Naive B cell (primary cell): ENCODE data around the gene TUBG1. TPM values are rescaled to one million over a fixed set of nuclear protein-coding genes. Genes with fewer than 3 reads are reported as not detected.

Experiments used
- ATAC-seq, 2 donors: fragments of 150-1000 bp; cut with Tn5 transposase; 2 replicates each; pipeline ENCODE4 v1.10.0; 2021; ENCODE audit warnings: low read depth in 2 of 2, mild to moderate bottlenecking in 2 of 2, moderate library complexity in 2 of 2
- DNase-seq: peaks from one replicate; pipeline ENCODE4 v3.0.0; 2022
- H3K27ac Mint-ChIP-seq, 6 donors: one replicate each; pipeline ENCODE4 v1.8.0; 2020 to 2022; ENCODE audit warnings: mild to moderate bottlenecking in 6 of 6, mixed read lengths in 6 of 6, moderate library complexity in 5 of 6, inconsistent platforms in 2 of 6
- H3K27me3 Mint-ChIP-seq, 3 donors: one replicate each; pipeline ENCODE4 v1.8.0; 2021 to 2022; ENCODE audit warnings: mixed read lengths in 3 of 3, mild to moderate bottlenecking in 1 of 3
- H3K36me3 Mint-ChIP-seq, 2 donors: one replicate each; pipeline ENCODE4 v1.8.0; 2020 to 2022; ENCODE audit warnings: mixed read lengths in 2 of 2, inconsistent platforms in 1 of 2, mild to moderate bottlenecking in 1 of 2
- H3K4me1 Mint-ChIP-seq, 3 donors: one replicate each; pipeline ENCODE4 v1.8.0; 2020 to 2022; ENCODE audit warnings: mixed read lengths in 3 of 3, inconsistent platforms in 1 of 3, mild to moderate bottlenecking in 1 of 3, moderate library complexity in 1 of 3
- H3K4me3 Mint-ChIP-seq, 8 donors: one replicate each; pipeline ENCODE4 v1.8.0; 2020 to 2022; ENCODE audit warnings: mild to moderate bottlenecking in 8 of 8, mixed read lengths in 8 of 8, moderate library complexity in 8 of 8, inconsistent platforms in 2 of 8
- H3K9me3 Mint-ChIP-seq, 7 donors: one replicate each; pipeline ENCODE4 v1.8.0; 2020 to 2022; ENCODE audit warnings: mixed read lengths in 7 of 7, mild to moderate bottlenecking in 5 of 7, inconsistent platforms in 2 of 7, moderate library complexity in 1 of 7
- polyA plus RNA-seq, 6 donors: library from polyadenylated mRNA; unstranded; fragments of 300-500 nt; fragmentation: Illumina TruSeq; gene quantifications; one replicate each; pipeline ENCODE4 v1.2.3, GENCODE V29; 2021; ENCODE audit warnings: low read depth in 6 of 6

The TUBG1 gene
- 10 to 100 TPM in 1 of 6 donors, 1 to 10 TPM in 4, not detected in 1; 4.2 to 10.2 (median 6.8) TPM for polyA plus RNA-seq

- H3K4me3 Mint-ChIP-seq = peak within 1 kb of the TSS; percentile 97 to 100 (median 100)
- ATAC-seq (peak; percentile 86 to 90), DNase-seq (peak; percentile 99)
- H3K4me1 Mint-ChIP-seq = peaks cover 30 to 51% (median 40%) of the 10 kb centered on the region in 3 donors
- peaks cover 0 to 14% of the 10 kb centered on the region in 2 donors for H3K36me3 Mint-ChIP-seq
- H3K9me3 Mint-ChIP-seq = no peaks in the 10 kb centered on the region
- H3K27ac Mint-ChIP-seq = peak within 1 kb of the TSS; percentile 96 to 99 (median 98)
- no peaks in the 10 kb centered on the region for H3K27me3 Mint-ChIP-seq
Measured at GRCh38 chr17:42609182-42609813, at the start of gene TUBG1, which contains the start of gene RETREG3. Gene TUBG1, plus strand, starts transcription at chr17:42609683. Its CDS starts 55 bp downstream, at chr17:42609738. Gene RETREG3, minus strand, starts transcription at chr17:42609374. Its CDS starts 50 bp downstream, at chr17:42609324.

GRCh38 chr17:42560246-42560645 lies 49.2 kb upstream of the TUBG1 start:
- H3K27ac Mint-ChIP-seq = peak overlapping the region in 1 of 6 donors; percentile 86
- no peaks in the 10 kb centered on the region for H3K36me3 Mint-ChIP-seq
- peak overlapping the region in 4 of 8 donors; percentile 40 to 92 (median 58) for H3K4me3 Mint-ChIP-seq
- ATAC-seq = no peak
- peaks cover 21 to 58% (median 39%) of the 10 kb centered on the region in 3 donors for H3K4me1 Mint-ChIP-seq
- no peaks in the 10 kb centered on the region for H3K27me3 Mint-ChIP-seq
- DNase-seq = no peak
- no peaks in the 10 kb centered on the region for H3K9me3 Mint-ChIP-seq

GRCh38 chr17:42561897-42562387 lies 47.5 kb upstream of the TUBG1 start, which contains the start of gene COASY:
Gene COASY, plus strand, starts transcription at chr17:42562148. Its CDS starts 475 bp downstream, at chr17:42562623.
- Mint-ChIP-seq H3K9me3 (no peaks in the 10 kb centered on the region), H3K36me3 (no peaks in the 10 kb centered on the region), H3K27ac (peak within 1 kb of the TSS; percentile 89 to 97 (median 97)), H3K4me3 (peak within 1 kb of the TSS; percentile 89 to 97 (median 92)), H3K27me3 (no peaks in the 10 kb centered on the region), H3K4me1 (peaks cover 20 to 54% (median 40%) of the 10 kb centered on the region in 3 donors)
- ATAC-seq = peak; percentile 67 to 74
- peak; percentile 88 for DNase-seq

DNA sequence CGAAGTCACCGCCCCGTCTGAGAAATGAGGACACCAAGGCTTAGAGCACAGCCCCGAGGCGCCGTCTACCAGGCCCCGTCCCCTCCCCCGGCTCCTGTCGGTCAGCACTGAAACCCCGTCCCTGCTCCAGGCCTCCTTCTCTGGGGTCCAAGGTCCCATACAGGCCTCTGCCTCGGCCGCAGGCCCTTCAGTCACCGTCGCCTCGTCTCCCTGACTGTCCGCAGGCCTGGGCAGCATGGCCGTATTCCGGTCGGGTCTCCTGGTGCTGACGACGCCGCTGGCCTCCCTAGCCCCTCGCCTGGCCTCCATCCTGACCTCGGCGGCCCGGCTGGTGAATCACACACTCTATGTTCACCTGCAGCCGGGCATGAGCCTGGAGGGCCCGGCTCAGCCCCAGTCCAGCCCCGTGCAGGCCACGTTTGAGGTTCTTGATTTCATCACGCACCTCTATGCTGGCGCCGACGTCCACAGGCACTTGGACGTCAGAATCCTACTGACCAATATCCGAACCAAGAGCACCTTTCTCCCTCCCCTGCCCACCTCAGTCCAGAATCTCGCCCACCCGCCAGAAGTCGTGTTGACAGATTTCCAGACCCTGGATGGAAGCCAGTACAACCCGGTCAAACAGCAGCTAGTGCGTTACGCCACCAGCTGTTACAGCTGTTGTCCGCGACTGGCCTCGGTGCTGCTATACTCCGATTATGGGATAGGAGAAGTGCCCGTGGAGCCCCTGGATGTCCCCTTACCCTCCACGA lies 46.9 kb upstream of the TUBG1 start:
- ATAC-seq (no peak), DNase-seq (no peak)
- H3K4me1 Mint-ChIP-seq = peaks cover 22 to 58% (median 38%) of the 10 kb centered on the region in 3 donors
- H3K27ac Mint-ChIP-seq = peak overlapping the region; percentile 89 to 97 (median 97)
- no peaks in the 10 kb centered on the region for H3K36me3 Mint-ChIP-seq
- peak overlapping the region; percentile 89 to 97 (median 92) for H3K4me3 Mint-ChIP-seq
- H3K27me3 Mint-ChIP-seq = no peaks in the 10 kb centered on the region
- H3K9me3 Mint-ChIP-seq = no peaks in the 10 kb centered on the region

- Mint-ChIP-seq H3K36me3 (no peaks in the 10 kb centered on the region), H3K4me1 (peaks cover 26 to 63% (median 43%) of the 10 kb centered on the region in 3 donors), H3K4me3 (peak overlapping the region; percentile 89 to 97 (median 92)), H3K27me3 (no peaks in the 10 kb centered on the region), H3K9me3 (no peaks in the 10 kb centered on the region), H3K27ac (peak overlapping the region in 1 of 6 donors; percentile 94)
- DNase-seq (no peak), ATAC-seq (no peak)
Measured at GRCh38 chr17:42563143-42563509, 46.4 kb upstream of the TUBG1 start.

DNA sequence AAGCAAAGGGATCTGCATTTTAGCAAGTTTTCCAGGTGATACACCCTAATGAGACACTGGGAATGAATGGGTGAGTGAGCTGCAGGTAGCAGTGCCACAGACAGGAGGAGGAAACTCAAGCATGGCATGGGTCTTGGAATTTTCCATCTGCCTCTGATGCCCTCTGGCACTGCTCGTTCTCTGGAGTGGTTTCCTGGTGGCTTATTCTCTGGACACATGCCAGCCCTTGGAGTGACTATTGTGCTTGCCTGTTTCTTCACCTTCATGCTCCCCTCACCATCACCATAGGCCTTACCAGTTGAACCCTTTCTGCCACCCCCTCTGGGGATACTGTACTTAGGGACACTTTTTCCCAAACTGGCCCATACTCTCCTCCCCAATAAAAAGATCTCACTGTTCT lies 45.9 kb upstream of the TUBG1 start:
- H3K27me3 Mint-ChIP-seq = no peaks in the 10 kb centered on the region
- H3K27ac Mint-ChIP-seq = peak overlapping the region in 5 of 6 donors; percentile 36 to 94 (median 65)

GRCh38 chr17:42563950-42564349 lies 45.5 kb upstream of the TUBG1 start:
- no peaks in the 10 kb centered on the region for H3K36me3 Mint-ChIP-seq
- no peak for DNase-seq

More for the DNA sequence above, 45.9 kb upstream of the TUBG1 start:
- H3K36me3 Mint-ChIP-seq = no peaks in the 10 kb centered on the region
- no peak for ATAC-seq
- H3K4me3 Mint-ChIP-seq = peak overlapping the region; percentile 70 to 97 (median 92)
- no peak for DNase-seq
- peaks cover 27 to 66% (median 43%) of the 10 kb centered on the region in 3 donors for H3K4me1 Mint-ChIP-seq
- no peaks in the 10 kb centered on the region for H3K9me3 Mint-ChIP-seq

DNA sequence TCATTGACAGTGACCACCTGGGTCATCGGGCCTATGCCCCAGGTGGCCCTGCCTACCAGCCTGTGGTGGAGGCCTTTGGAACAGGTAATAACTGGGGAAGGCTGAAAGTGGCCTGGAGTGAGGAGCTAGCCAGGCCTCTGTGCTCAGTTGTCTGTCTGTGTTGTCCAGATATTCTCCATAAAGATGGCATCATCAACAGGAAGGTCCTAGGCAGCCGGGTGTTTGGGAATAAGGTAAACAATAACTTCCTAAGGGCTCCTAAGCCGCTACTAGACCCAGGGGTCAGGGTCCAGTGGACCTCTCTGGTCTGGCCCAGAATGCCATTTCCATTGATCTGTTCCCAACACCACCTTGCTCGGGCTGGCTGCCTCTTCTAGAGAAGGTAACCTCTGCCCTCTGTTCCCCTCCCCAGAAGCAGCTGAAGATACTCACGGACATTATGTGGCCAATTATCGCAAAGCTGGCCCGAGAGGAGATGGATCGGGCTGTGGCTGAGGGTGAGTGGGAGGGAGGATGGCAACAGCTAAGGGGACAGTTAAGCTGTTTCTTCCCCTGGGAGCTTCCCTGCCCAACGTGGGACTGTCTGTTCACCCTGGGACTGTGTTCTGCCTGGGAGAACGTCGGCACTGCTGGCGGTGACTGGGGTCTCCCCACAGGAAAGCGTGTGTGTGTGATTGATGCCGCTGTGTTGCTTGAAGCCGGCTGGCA lies 44.5 kb upstream of the TUBG1 start:
- Mint-ChIP-seq H3K9me3 (no peaks in the 10 kb centered on the region), H3K27ac (peak overlapping the region in 2 of 6 donors; percentile 81 to 94), H3K27me3 (no peaks in the 10 kb centered on the region), H3K36me3 (no peaks in the 10 kb centered on the region), H3K4me3 (peak overlapping the region in 5 of 8 donors; percentile 24 to 92 (median 89)), H3K4me1 (peaks cover 29 to 71% (median 43%) of the 10 kb centered on the region in 3 donors)
- no peak for ATAC-seq
- DNase-seq = no peak

More at GRCh38 chr17:42563950-42564349, 45.5 kb upstream of the TUBG1 start:
- Mint-ChIP-seq H3K27ac (peak overlapping the region in 3 of 6 donors; percentile 65 to 94 (median 66)), H3K4me1 (peaks cover 29 to 70% (median 43%) of the 10 kb centered on the region in 3 donors), H3K27me3 (no peaks in the 10 kb centered on the region), H3K4me3 (peak overlapping the region; percentile 70 to 97 (median 92)), H3K9me3 (no peaks in the 10 kb centered on the region)
- ATAC-seq = no peak

DNA sequence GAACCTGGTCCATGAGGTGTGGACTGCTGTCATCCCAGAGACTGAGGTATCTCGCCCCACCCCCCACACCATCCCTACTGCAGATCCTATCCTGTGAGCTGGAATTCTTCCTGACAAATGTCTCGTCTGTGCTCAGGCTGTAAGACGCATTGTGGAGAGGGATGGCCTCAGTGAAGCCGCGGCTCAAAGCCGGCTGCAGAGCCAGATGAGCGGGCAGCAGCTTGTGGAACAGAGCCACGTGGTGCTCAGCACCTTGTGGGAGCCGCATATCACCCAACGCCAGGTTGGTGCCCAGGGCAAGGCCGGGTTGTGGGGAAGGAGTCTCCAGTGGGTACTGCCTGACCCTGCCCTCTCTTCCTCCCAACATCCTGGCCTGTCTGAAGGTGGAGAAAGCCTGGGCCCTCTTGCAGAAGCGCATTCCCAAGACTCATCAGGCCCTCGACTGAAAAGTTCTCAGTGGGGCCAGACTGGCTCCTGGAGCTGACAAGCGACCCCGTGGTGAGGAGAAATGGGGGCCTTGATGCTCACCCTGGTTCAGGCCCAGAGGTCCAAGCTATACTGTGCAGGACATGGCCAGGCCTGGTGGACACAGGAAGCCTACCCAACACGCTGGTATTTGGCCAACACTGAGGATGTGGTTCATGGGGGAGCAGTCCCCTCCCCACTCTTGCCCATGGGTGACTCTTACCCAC lies 43.8 kb upstream of the TUBG1 start:
- H3K36me3 Mint-ChIP-seq = no peaks in the 10 kb centered on the region
- H3K27ac Mint-ChIP-seq = peak overlapping the region in 5 of 6 donors; percentile 32 to 86 (median 72)
- H3K9me3 Mint-ChIP-seq = no peaks in the 10 kb centered on the region
- peaks cover 29 to 67% (median 43%) of the 10 kb centered on the region in 3 donors for H3K4me1 Mint-ChIP-seq
- ATAC-seq (no peak), DNase-seq (no peak)
- H3K27me3 Mint-ChIP-seq = no peaks in the 10 kb centered on the region
- H3K4me3 Mint-ChIP-seq = peak overlapping the region in 7 of 8 donors; percentile 24 to 96 (median 93)

- DNase-seq (no peak), ATAC-seq (no peak)
- peaks cover 29 to 62% (median 43%) of the 10 kb centered on the region in 3 donors for H3K4me1 Mint-ChIP-seq
- peak overlapping the region; percentile 56 to 94 (median 83) for H3K27ac Mint-ChIP-seq
- peak overlapping the region; percentile 89 to 98 (median 94) for H3K4me3 Mint-ChIP-seq
- H3K36me3 Mint-ChIP-seq = no peaks in the 10 kb centered on the region
- no peaks in the 10 kb centered on the region for H3K27me3 Mint-ChIP-seq
- H3K9me3 Mint-ChIP-seq = no peaks in the 10 kb centered on the region
Measured at GRCh38 chr17:42566215-42566882, 43.1 kb upstream of the TUBG1 start.

GRCh38 chr17:42566883-42567573 lies 42.5 kb upstream of the TUBG1 start, which contains the start of gene MLX:
Gene MLX, plus strand, starts transcription at chr17:42567100. Its CDS starts 25 bp downstream, at chr17:42567125.
- DNase-seq = peak; percentile 86
- Mint-ChIP-seq H3K36me3 (no peaks in the 10 kb centered on the region), H3K27ac (peak within 1 kb of the TSS; percentile 83 to 98 (median 90)), H3K4me3 (peak within 1 kb of the TSS; percentile 89 to 98 (median 94)), H3K9me3 (no peaks in the 10 kb centered on the region), H3K4me1 (peaks cover 25 to 55% (median 36%) of the 10 kb centered on the region in 3 donors), H3K27me3 (no peaks in the 10 kb centered on the region)
- ATAC-seq = peak; percentile 75 to 81
